Vagina (tissue), 2 donors: Measurements from ENCODE around the gene GALNT17. TPM values are rescaled to one million over a fixed set of nuclear protein-coding genes. Genes with fewer than 3 reads are reported as not detected.

ENCODE experiments used
- DNase-seq, 2 donors: peaks; one replicate each; pipeline ENCODE4 v3.0.0-alpha.2; 2017; ENCODE audit errors: extremely low spot score in 2 of 2
- H3K27ac ChIP-seq: fragments of 200-600 bp; sonication (generic); one replicate; pipeline ENCODE4 v1.5.1; 2019
- H3K27me3 ChIP-seq: fragments of 200-600 bp; sonication (generic); one replicate; pipeline ENCODE4 v1.5.1; 2019
- H3K36me3 ChIP-seq, 2 donors: fragments of 200-600 bp; sonication (generic); one replicate each; pipeline ENCODE4 v1.5.1; 2017 to 2019
- H3K4me1 ChIP-seq: fragments of 200-600 bp; sonication (generic); one replicate; pipeline ENCODE4 v1.5.1; 2019
- H3K4me3 ChIP-seq, 2 donors: fragments of 200-600 bp; sonication (generic); 1 replicate in 1 of 2; 2 replicates in 1 of 2; pipeline ENCODE4 v1.5.1; 2016 to 2019
- H3K9me3 ChIP-seq: fragments of 200-600 bp; sonication (generic); one replicate; pipeline ENCODE4 v1.5.1; 2019
- CTCF ChIP-seq, 3 experiments: fragments of 450-650 bp in 2 of 3; fragments of 200-600 bp in 1 of 3; sonication (generic) in 1 of 3; IDR thresholded peaks; one replicate each; pipeline ENCODE4 v1.5.1; 2017 to 2019; ENCODE audit warnings: antibody characterized with exemption in 3 of 3, mild to moderate bottlenecking in 2 of 3, moderate library complexity in 2 of 3
- POLR2A ChIP-seq, 2 donors: fragments of 450-650 bp; IDR thresholded peaks; one replicate each; pipeline ENCODE4 v1.6.1; 2017; ENCODE audit warnings: antibody characterized with exemption in 2 of 2, mild to moderate bottlenecking in 2 of 2, moderate library complexity in 2 of 2
- POLR2AphosphoS5 ChIP-seq, 2 donors: sonication (generic); formaldehyde crosslinking; IDR thresholded peaks; one replicate each; pipeline ENCODE4 v1.9.0; 2017; ENCODE audit warnings: antibody characterized with exemption in 2 of 2, mild to moderate bottlenecking in 2 of 2, low read depth in 1 of 2; ENCODE audit not compliant: insufficient read depth in 1 of 2
- intact Hi-C: fragments of 100-400 bp; cut with DNase I; formaldehyde crosslinking; loops from one replicate; pipeline ENCODE4 v1.15.1; 2023
- total RNA-seq: library from RNA; depleted of rRNA; stranded (reverse); fragments of >200 nt; gene quantifications from one replicate; pipeline ENCODE4 v1.2.3, GENCODE V29; 2016

Gene GALNT17
- total RNA-seq, 1 donor from 2014 or later: 3.9 TPM

GRCh38 chr7:71272509-71273490 lies 140.9 kb downstream of the GALNT17 start:
- Histone ChIP-seq H3K4me1 (peaks cover 10% of the 10 kb centered on the region), H3K4me3 (no peak overlapping the region), H3K36me3 (no peaks in the 10 kb centered on the region), H3K27ac (peak overlapping the region; percentile 5), H3K9me3 (no peaks in the 10 kb centered on the region), H3K27me3 (no peaks in the 10 kb centered on the region)
- TF ChIP-seq POLR2AphosphoS5 (IDR thresholded peaks at IDR 0.05; ENCODE audit: insufficient read depth in 1 of 2, low read depth in 1 of 2) (peak in 1 of 2 donors; percentile 9), POLR2A (IDR thresholded peaks at IDR 0.05) (no peak)
- intact Hi-C loops: no loop called here
- DNase-seq: no peak

- Histone ChIP-seq H3K4me1 (peaks cover 10% of the 10 kb centered on the region), H3K27me3 (no peaks in the 10 kb centered on the region), H3K27ac (no peak overlapping the region), H3K36me3 (no peaks in the 10 kb centered on the region), H3K9me3 (no peaks in the 10 kb centered on the region), H3K4me3 (no peak overlapping the region)
- TF ChIP-seq CTCF (IDR thresholded peaks at IDR 0.05): no peak
- TF ChIP-seq POLR2AphosphoS5 (IDR thresholded peaks at IDR 0.05; ENCODE audit: insufficient read depth in 1 of 2, low read depth in 1 of 2): no peak
- no peak for TF ChIP-seq POLR2A (IDR thresholded peaks at IDR 0.05)
- intact Hi-C loops: no loop called here
- no peak for DNase-seq
Measured at GRCh38 chr7:71278257-71278656, 146.3 kb downstream of the GALNT17 start.

GRCh38 chr7:71281261-71281660 lies 149.3 kb downstream of the GALNT17 start:
- H3K36me3 ChIP-seq: no peaks in the 10 kb centered on the region
- intact Hi-C loops: no loop called here
- H3K9me3 ChIP-seq: no peaks in the 10 kb centered on the region
- no peak for TF ChIP-seq POLR2AphosphoS5 (IDR thresholded peaks at IDR 0.05; ENCODE audit: insufficient read depth in 1 of 2, low read depth in 1 of 2)
- no peak for TF ChIP-seq CTCF (IDR thresholded peaks at IDR 0.05)
- no peak for TF ChIP-seq POLR2A (IDR thresholded peaks at IDR 0.05)
- H3K27ac ChIP-seq: no peak overlapping the region
- H3K4me3 ChIP-seq: no peak overlapping the region
- no peaks in the 10 kb centered on the region for H3K4me1 ChIP-seq
- H3K27me3 ChIP-seq: no peaks in the 10 kb centered on the region
- no peak for DNase-seq

- Histone ChIP-seq H3K4me1 (no peaks in the 10 kb centered on the region), H3K27me3 (no peaks in the 10 kb centered on the region), H3K27ac (no peak overlapping the region), H3K4me3 (no peak overlapping the region), H3K9me3 (no peaks in the 10 kb centered on the region), H3K36me3 (no peaks in the 10 kb centered on the region)
- no peak for DNase-seq
- intact Hi-C loops: no loop called here
- no peak for TF ChIP-seq CTCF (IDR thresholded peaks at IDR 0.05)
- no peak for TF ChIP-seq POLR2A (IDR thresholded peaks at IDR 0.05)
- TF ChIP-seq POLR2AphosphoS5 (IDR thresholded peaks at IDR 0.05; ENCODE audit: insufficient read depth in 1 of 2, low read depth in 1 of 2): no peak
Measured at GRCh38 chr7:71283802-71284201, 151.9 kb downstream of the GALNT17 start.

- Histone ChIP-seq H3K9me3 (no peaks in the 10 kb centered on the region), H3K4me3 (no peak overlapping the region), H3K27ac (no peak overlapping the region), H3K27me3 (no peaks in the 10 kb centered on the region), H3K36me3 (no peaks in the 10 kb centered on the region), H3K4me1 (no peaks in the 10 kb centered on the region)
- DNase-seq: no peak
- TF ChIP-seq POLR2A (IDR thresholded peaks at IDR 0.05) (no peak), POLR2AphosphoS5 (IDR thresholded peaks at IDR 0.05; ENCODE audit: insufficient read depth in 1 of 2, low read depth in 1 of 2) (no peak), CTCF (IDR thresholded peaks at IDR 0.05) (no peak)
- intact Hi-C loops: no loop called here
Measured at GRCh38 chr7:71285571-71286145, 153.7 kb downstream of the GALNT17 start.
